Epithelial cell of prostate (primary cell): Measurements from ENCODE around the gene MACROH2A1.

Experiments
- DNase-seq: peaks from one replicate; pipeline ENCODE4 v3.0.0-alpha.2; 2011; ENCODE audit warnings: low read depth, low spot score
- H3K27ac ChIP-seq: fragments of 450-650 bp; 2 replicates; pipeline ENCODE4 v1.5.1; 2017; ENCODE audit warnings: mild to moderate bottlenecking

MACROH2A1 gene

DNA sequence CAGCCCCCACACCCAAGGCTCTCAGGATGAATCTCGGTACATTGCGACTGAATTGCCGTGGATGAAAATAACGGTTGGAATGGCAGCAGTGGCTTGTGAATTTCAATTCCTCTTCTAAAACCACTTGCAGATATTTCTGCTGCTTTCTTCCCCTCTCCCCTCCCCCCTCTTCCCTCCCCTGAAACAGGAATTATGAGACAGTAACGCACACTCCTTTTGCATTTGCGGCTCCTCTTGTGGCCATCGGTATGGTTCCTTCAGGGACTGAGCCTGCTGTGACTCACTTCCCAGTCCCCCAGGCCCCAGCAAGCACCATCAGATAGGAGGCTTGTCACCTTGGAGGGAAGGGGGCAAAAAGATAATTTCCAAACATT lies 38.4 kb upstream of the MACROH2A1 start:
- H3K27ac ChIP-seq: no peak overlapping the region

DNA sequence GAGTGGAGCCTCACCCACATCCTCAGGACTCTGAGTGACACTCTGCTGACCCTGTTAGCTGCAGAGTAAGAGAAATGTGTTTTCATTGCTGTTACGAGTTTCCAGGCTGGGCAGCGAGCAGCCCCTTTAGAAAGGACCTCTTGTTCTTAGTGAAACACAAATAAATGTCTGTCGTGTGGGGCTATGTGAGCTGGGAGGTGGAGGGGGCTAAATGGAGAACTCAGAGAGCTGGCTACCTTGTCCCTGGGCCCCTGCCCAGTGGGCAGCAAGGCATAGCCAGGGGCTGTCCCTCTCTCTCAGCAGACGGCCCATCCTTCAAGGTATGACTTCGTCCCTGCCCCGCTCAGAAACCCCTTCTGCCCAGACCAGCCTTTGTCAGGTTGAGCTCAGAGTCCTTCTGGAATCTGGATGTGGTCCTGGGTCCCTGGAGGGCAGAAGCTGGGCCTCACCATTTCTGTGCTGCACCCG lies 38.0 kb upstream of the MACROH2A1 start:
- no peak for DNase-seq
- H3K27ac ChIP-seq: no peak overlapping the region

More for the DNA sequence above, 38.4 kb upstream of the MACROH2A1 start:
- no peak for DNase-seq

DNA sequence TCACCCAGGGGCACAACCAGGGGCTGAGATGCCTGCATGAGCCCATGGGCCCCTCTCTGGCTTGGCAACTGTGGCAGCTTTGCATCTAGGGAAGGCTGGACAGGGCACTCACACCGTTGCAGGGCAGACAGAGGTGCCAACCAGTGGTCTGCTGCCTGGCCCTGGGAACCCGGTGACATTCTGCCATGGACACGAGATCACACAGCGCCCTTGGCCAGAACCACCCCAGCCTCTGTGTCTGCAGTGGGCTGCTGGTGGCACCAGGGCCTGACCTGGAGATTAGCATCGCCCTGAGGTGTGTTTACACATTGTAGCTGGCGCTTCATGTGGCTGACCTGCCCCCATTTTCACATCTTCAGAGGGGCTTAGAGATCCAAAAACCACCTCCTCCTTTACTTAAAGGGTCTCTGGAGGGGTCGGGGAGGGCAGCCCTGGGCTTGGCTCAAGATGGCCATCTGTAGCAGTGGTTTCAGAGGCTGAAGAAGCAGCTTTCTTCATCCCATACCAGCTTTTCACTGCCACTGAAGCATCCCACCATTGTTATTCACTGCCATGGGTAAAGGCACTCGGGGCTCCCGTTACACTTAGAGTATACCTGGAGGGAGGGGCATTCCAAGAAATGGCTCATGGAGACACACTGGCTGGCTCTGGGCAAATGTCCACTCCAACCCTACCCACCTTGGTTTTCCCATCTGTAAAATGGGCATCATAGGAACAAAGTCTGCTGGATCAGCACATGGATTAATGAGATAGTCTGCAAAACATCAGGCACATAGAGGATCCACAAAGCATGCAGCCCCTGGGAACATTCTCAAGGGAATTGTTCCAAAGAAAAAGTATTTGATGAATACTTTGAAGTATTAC lies 36.7 kb upstream of the MACROH2A1 start:
- no peak for DNase-seq
- no peak overlapping the region for H3K27ac ChIP-seq

DNA sequence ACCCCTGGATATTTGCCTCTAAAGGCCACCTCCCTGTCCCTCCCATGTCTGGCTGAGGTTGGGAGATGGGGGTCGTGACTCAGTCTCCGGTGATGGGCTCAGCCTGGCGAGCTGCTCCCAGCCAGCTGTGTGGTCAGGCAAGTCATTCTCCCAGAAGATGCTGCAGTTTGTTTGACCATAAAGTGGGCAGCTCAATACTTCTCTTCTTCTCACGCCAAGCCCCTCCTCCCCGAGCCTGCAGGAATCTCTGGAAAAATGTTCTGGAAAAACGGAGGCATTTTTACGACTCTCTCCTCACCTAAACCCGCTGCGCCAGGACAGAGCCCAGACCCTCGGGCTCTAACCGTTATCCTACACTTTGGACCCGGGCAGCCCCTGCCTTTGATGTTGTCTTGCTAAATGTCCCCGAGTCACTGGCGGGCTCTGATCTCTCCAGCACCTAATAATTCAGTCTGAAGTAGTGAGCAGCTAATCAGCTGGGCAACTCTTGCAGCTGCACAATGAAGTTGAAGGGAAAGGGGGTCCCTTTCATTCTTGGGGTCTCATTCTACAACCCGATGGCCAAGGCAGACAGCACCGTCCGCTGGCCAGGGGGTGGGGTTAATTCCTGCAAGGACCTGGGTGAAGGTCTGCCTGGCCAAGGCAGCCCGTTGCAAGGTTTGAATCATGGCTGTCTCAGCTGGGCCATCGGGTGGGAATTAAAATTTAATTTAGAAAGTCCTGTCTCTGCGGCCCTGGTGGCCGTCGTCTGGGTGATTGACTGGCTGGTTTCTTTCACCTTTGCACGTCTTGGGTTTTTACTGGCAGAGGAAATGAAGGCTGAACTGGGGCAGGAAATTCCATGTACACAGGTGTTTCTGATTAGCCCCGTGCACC lies 35.8 kb upstream of the MACROH2A1 start:
- DNase-seq: no peak
- no peak overlapping the region for H3K27ac ChIP-seq

DNA sequence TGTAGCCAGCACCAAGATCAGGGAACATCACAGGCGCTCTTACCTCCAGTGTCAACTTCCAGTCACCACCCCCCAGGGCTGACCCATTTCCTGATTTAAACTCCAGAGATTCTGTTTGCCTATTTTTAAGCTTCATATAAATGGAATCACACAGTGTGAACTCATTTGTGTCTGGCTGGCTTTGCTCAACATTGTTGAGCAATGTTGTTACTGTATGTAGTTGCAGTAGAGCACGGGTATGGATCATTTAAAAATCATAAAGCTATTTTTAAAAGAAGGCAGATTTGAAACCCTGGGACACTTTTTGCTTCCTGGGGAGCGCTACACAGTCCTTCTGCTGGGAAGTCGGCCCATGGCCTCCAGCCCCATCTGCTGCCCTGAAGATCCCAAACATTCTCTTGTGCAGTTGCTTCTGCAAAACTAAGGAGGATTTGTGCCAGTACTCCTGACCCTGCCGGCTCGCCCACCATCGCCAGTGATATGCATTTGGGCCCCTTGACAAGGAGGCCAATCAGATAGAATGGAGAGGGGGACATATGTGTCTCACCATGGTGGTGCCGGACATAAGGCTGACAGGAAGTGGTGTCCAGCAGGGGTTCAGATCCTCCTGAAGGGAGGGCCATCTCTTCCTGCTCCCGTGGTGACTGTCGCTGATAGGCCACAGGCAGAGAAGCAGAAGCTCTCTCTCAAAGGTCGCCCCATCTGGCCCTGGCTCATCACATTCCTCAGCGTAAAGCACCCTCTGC lies 34.8 kb upstream of the MACROH2A1 start:
- no peak for DNase-seq
- no peak overlapping the region for H3K27ac ChIP-seq

DNA sequence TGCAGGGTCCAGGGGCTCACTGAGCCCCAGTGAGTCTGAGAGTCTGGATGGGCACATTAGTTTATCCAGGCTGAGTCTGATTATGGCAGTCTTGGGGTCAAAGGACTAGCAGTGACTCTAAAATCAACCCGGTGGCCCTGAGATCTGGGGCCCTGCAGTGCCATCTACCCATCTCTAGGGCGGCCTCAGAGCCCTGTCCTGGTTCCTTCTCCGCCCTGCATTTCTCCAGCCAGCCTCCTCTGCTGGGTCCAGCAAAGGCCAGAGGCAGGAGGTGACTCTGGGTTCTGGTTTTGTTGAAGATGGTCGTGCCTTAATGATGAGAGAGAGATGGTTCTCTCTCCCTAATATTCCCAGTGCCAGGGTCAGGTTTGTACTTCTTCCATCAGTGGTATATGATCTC lies 33.1 kb upstream of the MACROH2A1 start:
- H3K27ac ChIP-seq: no peak overlapping the region
- DNase-seq: no peak

DNA sequence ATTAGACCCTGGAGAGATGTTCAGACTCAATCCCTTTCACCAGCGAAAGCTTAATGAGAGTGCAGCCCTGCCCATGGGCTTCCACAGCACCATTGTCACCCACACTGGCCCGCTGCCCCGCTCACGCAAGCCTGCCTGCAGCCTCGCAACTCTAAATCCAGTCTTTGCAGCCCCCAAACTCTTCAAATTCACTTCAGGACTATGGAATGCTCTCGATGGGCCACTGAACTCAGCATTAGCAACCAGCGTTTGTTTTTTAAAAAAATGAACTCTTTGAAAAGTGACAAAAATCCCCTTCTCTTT lies 31.1 kb upstream of the MACROH2A1 start:
- DNase-seq: no peak
- no peak overlapping the region for H3K27ac ChIP-seq

DNA sequence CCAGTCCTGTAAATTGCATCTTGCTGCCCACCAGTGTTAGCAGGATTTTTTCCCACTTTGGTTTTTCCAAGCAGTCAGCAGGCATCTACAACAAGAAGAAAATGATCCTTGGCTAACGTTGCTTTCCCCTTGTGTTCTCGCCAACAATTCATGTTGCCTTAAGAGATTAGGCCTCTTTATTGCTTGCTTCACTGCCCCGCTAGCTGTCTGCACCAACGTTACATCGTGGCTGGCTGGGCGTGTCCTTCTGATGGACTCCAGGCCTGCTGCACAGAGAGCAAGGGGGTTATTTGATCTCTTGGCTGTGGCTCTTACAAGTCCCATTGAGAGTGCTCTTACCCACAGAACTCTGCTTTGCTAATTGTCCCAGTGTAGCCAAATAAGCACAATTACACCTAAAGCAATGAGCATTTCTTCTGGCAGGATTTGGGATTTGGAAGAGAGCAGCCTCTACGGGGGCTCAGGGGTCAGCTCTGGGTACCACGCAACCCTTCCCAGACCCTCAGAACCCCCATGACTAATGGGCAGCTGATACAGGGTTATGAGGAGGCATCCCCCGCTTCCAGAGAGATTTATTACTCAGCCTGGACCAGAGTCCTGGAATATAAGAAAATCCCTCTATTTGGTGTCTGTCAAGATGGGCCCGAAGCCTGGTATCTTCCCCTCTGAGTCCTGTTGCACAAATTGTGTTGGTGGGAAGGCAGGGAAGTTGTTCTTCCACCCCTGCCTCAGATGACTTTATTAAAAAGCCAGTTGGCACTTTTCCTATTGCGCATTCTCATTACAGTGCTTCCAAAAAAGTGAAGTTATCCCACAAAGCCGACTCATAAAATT lies 30.5 kb upstream of the MACROH2A1 start:
- no peak overlapping the region for H3K27ac ChIP-seq
- no peak for DNase-seq

DNA sequence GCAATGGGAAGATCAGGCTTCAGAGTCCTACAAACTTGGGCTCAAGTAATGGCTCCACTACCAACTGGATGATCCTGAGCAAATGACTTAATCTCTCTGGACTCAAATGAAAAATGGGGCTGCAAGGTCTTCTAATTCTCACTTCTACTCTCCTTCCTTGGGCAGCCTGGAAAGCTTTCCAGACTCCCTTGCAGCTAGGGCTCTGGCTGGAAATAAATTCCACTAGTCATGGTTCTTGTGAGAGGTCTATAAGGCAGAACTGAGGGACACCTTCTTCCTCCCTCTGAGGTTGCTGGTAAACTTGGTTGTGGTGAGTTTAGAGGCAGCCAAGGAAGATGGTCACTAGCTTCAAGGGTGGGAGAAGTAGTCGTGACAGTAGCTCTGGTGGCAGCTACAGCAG lies 29.6 kb upstream of the MACROH2A1 start:
- no peak for DNase-seq
- H3K27ac ChIP-seq: no peak overlapping the region

DNA sequence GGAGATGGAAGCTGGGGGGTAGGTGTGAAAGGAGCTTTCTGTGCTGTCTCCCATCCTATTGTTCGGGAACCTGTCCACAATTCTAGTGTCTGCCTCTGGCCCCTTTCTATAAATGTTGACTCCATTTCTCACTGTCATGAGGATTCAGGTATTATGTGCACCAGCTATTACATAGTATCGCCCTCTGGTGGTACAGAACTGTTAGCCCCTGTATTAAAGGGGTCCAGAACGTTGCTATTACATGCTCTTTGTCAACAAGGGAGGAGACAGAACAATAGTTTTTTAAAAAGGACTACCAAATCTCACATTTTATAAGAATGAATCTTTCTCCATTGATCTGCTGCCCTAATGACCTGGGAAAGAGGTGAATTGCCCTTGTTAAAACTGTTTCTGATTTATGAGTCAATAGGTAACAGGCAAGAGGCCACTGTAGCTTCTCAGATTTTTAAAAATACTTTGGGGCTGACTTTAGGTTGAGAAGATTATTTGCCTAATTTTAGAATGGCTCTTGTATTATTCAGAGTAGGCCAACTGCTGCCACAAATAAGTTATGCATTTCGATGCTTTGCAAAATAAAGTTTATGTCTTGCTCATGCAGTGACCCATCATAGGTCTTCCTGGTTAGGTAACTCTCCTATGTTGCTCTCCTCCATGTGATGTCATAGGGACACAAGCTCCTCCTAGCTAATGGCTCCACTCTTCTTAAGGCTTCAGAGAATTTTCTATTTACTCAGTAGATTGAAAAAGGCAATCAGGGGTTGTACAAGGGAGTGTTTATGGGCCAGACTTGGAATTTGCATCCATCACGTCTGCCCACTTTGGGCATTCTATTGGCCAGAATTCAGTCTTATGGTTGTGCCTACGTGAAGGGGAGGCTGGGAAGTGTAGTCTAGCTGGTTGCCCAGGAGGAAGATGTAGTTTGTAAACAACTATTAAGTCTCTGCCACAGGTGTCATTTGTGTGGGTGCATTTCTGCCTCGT lies 27.4 kb upstream of the MACROH2A1 start:
- DNase-seq: no peak
- H3K27ac ChIP-seq: no peak overlapping the region

DNA sequence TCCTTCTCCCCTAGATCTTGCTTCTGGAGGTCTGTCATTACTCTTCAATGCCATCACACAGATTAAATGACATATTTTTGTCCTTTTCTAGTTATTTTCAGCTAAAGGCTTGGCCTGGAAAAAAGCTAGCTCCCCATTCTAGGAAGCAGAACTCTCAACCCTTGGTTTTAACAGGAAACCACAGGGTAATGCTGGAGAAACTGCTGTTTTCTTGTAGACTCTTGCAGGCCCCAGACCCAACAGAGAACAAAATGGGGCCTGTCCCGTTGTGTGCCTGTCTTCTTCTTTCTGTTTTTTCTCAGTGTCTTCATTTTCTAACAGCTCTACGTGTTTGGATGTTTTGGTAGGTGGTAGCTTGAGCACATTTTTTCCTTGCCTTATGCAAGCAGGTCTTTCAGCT lies 26.6 kb upstream of the MACROH2A1 start:
- no peak overlapping the region for H3K27ac ChIP-seq
- DNase-seq: no peak

DNA sequence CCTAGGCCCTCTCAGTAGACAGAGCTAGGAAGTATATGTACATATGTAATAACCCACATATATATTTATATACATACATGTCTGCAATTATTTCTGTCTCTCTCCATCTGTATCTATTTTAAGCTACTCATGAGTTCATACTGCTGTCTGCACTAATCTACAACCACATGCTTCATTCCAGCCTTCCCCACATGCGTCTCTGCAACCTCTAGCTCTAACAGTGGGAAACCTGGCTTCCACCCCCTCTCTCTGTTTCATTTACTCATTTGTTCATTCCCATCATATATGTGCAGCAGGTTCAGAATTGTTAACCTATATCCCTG lies 24.8 kb upstream of the MACROH2A1 start:
- no peak overlapping the region for H3K27ac ChIP-seq

DNA sequence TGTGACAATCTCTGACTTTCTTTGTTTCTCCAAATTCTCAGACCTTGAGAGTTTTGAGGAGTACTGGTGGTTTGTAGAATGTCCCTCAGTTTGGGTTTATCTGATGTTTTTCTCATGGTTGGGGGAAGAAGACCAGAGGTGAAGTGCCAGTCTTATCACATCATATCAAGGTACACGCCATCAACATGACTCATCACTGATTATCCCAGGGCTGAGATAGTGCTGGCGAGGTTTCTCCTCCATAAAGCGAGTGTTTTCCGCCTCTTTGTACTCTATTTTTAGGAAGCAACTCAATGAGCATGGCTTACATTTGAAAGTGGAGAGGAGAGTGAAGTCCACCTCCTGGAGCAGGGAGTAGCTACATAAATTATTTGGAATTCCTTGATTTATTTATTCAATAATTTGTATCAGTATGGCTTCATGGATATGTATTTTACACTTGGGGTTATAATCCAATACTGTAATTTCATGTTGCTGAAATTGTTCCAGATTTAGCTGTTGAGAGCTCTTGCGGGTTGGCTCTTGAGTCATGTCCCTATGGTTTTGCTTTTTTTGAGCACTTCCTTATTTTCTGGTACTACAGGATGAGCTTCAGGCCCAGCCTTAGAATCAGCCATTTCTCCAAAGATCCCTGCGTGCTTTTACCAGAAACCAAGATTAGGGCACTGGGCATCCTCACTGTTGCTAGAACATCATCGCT lies 24.3 kb upstream of the MACROH2A1 start:
- no peak overlapping the region for H3K27ac ChIP-seq
- DNase-seq: no peak

More for the DNA sequence above, 24.8 kb upstream of the MACROH2A1 start:
- DNase-seq: no peak

DNA sequence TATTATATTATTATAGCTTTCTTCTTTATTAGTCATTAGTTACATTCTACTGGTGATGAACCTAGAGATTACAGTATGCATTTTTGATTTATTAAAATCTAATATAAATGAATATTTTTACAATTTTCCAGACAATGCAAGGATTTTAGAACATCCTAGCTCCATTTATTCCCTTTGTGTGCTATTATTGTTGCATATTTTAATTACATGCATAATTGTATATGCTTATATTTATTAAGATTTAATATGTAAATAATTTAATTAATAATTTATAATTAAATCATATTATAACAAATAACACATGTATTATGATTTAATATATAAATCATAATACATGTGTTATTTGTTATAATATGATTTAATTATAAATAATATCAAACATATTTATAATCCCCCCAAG lies 23.4 kb upstream of the MACROH2A1 start:
- no peak for DNase-seq
- H3K27ac ChIP-seq: no peak overlapping the region

DNA sequence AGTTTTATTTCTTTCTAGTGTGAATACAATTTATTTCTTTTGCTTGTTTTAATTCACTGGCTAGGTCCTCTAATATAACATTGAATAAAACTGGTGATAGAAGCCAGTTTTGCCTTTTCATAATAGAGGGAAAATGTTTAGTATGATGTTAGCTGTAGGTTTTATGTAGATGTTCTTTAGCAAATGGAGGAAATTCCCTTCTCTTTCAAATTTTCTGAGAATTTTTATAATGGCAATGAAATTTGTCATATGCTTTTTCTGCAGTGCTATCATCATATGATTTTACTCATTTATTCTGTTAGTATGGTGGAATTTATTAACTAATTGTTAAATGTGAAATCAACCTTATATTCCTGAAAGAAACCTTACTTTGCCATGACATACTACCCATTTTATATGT lies 18.1 kb upstream of the MACROH2A1 start:
- no peak overlapping the region for H3K27ac ChIP-seq
- no peak for DNase-seq

DNA sequence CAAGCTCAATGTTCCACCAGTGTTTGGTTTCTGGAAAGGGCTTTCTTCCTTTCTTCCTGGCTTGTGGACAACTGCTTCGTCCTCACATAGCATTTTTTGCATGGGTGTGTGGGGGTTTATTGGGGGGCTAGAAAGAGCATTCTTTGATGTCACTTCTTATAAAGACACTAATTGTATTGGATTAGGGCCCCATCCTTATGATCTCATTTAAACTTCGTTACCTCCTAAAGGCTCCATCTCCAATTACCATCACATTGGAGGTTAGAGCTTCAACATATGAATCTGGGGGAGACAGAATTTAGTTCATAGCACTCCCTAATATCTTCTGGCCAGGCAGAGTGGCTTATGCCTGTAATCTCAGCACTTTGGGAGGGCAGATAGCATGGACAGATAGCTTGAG lies 6.1 kb upstream of the MACROH2A1 start:
- no peak for DNase-seq
- no peak overlapping the region for H3K27ac ChIP-seq

DNA sequence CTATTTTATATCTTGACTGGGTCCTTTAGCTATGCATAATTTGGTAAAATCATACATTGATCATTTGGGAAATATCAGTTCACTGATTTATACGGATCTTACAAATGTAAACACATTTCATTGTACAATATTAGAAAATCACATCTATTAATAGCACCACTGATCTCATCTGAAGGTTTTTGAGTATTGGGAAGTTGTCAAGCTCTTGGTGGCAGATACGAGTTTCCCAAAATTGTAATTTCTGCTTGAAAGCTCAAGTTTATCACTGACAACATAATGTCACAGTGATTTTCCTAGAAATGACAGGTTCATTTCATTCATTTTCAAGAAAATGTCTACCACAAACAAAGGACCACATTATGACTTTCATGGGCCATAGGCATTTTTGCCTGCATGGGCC lies 3.0 kb upstream of the MACROH2A1 start:
- DNase-seq: no peak
- H3K27ac ChIP-seq: no peak overlapping the region

DNA sequence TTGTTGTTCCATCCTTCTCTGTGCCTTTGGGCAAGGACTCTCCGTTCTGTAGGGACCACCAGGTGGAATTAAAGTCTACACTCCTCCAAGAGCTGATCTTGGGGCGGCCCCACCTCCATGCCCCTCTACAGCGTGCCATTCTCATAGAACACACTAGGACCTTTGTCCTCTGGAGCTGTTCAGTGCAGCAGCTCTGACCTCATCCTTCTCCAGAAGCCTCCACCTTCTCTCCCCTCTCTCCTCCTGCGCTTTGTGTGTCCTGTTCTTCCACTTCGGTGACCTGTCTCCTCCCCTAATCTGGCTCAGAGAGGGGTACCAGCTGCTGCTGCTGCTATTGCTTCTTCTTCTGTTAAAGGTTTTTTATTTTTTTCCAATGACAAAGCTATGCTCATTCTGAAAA lies 1.8 kb upstream of the MACROH2A1 start:
- no peak for DNase-seq
- no peak overlapping the region for H3K27ac ChIP-seq
